A549 (cell line): ENCODE results near the gene WIZ. TPM values are rescaled to one million over a fixed set of nuclear protein-coding genes. Genes with fewer than 3 reads are reported as not detected.

Experiments
- ATAC-seq, 2 experiments: fragments of 200-7000 bp in 1 of 2; fragments of >200 bp in 1 of 2; cut with Nextera tagmentation in 1 of 2; cut with Tn5 transposase in 1 of 2; 3 replicates each; pipeline versions ENCODE4 v1.8.0 to v1.9.1; 2018 to 2020; ENCODE audit warnings: mild to moderate bottlenecking in 1 of 2, moderate library complexity in 1 of 2
- CTCF ChIA-PET: fragments of 300-600 bp; sonication (Branson Sonifier 250); formaldehyde crosslinking; extraction: SDS; loops from one replicate; lab custom pipeline; 2021; ENCODE audit warnings: antibody characterized with exemption, inconsistent platforms; lab: Yijun Ruan, JAX
- POLR2A ChIA-PET: fragments of 350-600 bp; formaldehyde crosslinking; extraction: SDS; loops from one replicate; lab custom pipeline; 2021; ENCODE audit warnings: antibody characterized with exemption, inconsistent platforms; lab: Yijun Ruan, JAX
- DNase-seq, 2 experiments: peaks; one replicate each; pipeline versions ENCODE4 v3.0.0 to v3.0.0-alpha.2; 2011 to 2016; ENCODE audit warnings: low read depth in 1 of 2, low spot score in 1 of 2
- FAIRE-seq: peaks from 2 replicates; lab custom pipeline; 2011; peaks lifted over from hg19 to GRCh38; lab: Jason Lieb, UNC
- H3K27ac ChIP-seq, 2 experiments: fragments of >200 bp; sonication (Bioruptor Twin); formaldehyde crosslinking; 3 replicates each; pipeline ENCODE4 v1.5.1; 2016 to 2017
- H3K4me1 ChIP-seq: fragments of >200 bp; sonication (Bioruptor Twin); formaldehyde crosslinking; 3 replicates; pipeline ENCODE4 v1.6.1; 2016
- H3K4me2 ChIP-seq: fragments of >200 bp; sonication (Bioruptor Twin); formaldehyde crosslinking; 3 replicates; pipeline ENCODE4 v1.6.1; 2016
- H3K4me3 ChIP-seq: fragments of >200 bp; sonication (Bioruptor Twin); formaldehyde crosslinking; 3 replicates; pipeline ENCODE4 v1.5.1; 2016
- H3K9me3 ChIP-seq: fragments of >200 bp; sonication (Bioruptor Twin); formaldehyde crosslinking; 3 replicates; pipeline ENCODE4 v1.6.1; 2016
- CBX8 ChIP-seq: fragments of 200-600 bp; sonication (generic); IDR thresholded peaks from 2 replicates; pipeline ENCODE4 v1.6.1; 2016
- CEBPB ChIP-seq, 2 experiments: fragments of >200 bp in 1 of 2; sonication (Bioruptor Twin) in 1 of 2; formaldehyde crosslinking in 1 of 2; IDR thresholded peaks; 2 replicates each; pipeline ENCODE4 v1.6.1; 2012 to 2016
- CHD4 ChIP-seq: fragments of 200-600 bp; sonication (generic); IDR thresholded peaks from 2 replicates; pipeline ENCODE4 v1.6.1; 2016; ENCODE audit warnings: antibody characterized with exemption, mild to moderate bottlenecking, borderline replicate concordance
- EHMT2 ChIP-seq: fragments of 200-600 bp; sonication (generic); IDR thresholded peaks from 2 replicates; pipeline ENCODE4 v1.6.1; 2016; ENCODE audit warnings: antibody characterized with exemption, low read depth, mild to moderate bottlenecking, moderate library complexity
- NFE2L2 ChIP-seq: fragments of 150-350 bp; conservative IDR thresholded peaks from 2 replicates; pipeline ENCODE4 v1.6.1; 2014; ENCODE audit warnings: low read length
- POLR2A ChIP-seq: IDR thresholded peaks from 2 replicates; pipeline ENCODE4 v1.6.1; 2012; ENCODE audit warnings: mild to moderate bottlenecking, low read length
- POLR2AphosphoS2 ChIP-seq: conservative IDR thresholded peaks from 2 replicates; pipeline ENCODE4 v1.6.1; 2012; ENCODE audit warnings: low read length, improper control_type of control experiment, inconsistent platforms
- RAD21 ChIP-seq, 2 experiments: fragments of >200 bp in 1 of 2; sonication (Bioruptor Twin) in 1 of 2; formaldehyde crosslinking in 1 of 2; IDR thresholded peaks in 1 of 2; conservative IDR thresholded peaks in 1 of 2; 2 replicates in 1 of 2; 3 replicates in 1 of 2; pipeline ENCODE4 v1.6.1; 2012 to 2018; ENCODE audit warnings: inconsistent platforms in 1 of 2
- RCOR1 ChIP-seq: fragments of 150-350 bp; IDR thresholded peaks from 2 replicates; pipeline ENCODE4 v1.6.1; 2014; ENCODE audit warnings: antibody characterized with exemption, low read length, low read depth
- RFX5 ChIP-seq: fragments of 450-650 bp; IDR thresholded peaks from 2 replicates; pipeline ENCODE4 v1.7.1; 2014; ENCODE audit warnings: antibody characterized with exemption, mild to moderate bottlenecking, moderate library complexity
- WGBS: methylation state at CpG from one replicate; pipeline ENCODE4 v1.1.6; 2017; ENCODE audit errors: missing lambda C conversion rate; 5-methylcytosine and 5-hydroxymethylcytosine counted together
- polyA plus RNA-seq, 4 experiments: library from polyadenylated mRNA; depleted of rRNA in 3 of 4; stranded (reverse); fragments of >200 nt; fragmentation: RNase III in 1 of 4; extraction: RNeasy Plus Mini Kit Qiagen cat#74134 plus additional on column Dnase treatment in 1 of 4; gene quantifications; 2 replicates in 3 of 4; 3 replicates in 1 of 4; pipeline ENCODE4 v1.2.3, GENCODE V29; 2011 to 2017
- TF ChIP-seq, protein P1 (sequence below): IDR thresholded peaks from 2 replicates; pipeline ENCODE4 v1.6.1; 2012; ENCODE audit warnings: low read depth, borderline replicate concordance
- TF ChIP-seq, protein P2 (sequence below): fragments of >200 bp; sonication (Bioruptor Twin); formaldehyde crosslinking; IDR thresholded peaks from 3 replicates; pipeline ENCODE4 v1.5.1; 2016
- TF ChIP-seq, protein P3 (sequence below): fragments of 250-450 bp; sonication (Bioruptor Pico); IDR thresholded peaks from 2 replicates; pipeline ENCODE4 v1.5.0; 2020; ENCODE audit warnings: low read depth, mild to moderate bottlenecking, moderate library complexity

The WIZ gene
- polyA plus RNA-seq, 2 of the 4 experiments (the other 2 are of a cell fraction): 3.7 to 15.1 TPM

DNA sequence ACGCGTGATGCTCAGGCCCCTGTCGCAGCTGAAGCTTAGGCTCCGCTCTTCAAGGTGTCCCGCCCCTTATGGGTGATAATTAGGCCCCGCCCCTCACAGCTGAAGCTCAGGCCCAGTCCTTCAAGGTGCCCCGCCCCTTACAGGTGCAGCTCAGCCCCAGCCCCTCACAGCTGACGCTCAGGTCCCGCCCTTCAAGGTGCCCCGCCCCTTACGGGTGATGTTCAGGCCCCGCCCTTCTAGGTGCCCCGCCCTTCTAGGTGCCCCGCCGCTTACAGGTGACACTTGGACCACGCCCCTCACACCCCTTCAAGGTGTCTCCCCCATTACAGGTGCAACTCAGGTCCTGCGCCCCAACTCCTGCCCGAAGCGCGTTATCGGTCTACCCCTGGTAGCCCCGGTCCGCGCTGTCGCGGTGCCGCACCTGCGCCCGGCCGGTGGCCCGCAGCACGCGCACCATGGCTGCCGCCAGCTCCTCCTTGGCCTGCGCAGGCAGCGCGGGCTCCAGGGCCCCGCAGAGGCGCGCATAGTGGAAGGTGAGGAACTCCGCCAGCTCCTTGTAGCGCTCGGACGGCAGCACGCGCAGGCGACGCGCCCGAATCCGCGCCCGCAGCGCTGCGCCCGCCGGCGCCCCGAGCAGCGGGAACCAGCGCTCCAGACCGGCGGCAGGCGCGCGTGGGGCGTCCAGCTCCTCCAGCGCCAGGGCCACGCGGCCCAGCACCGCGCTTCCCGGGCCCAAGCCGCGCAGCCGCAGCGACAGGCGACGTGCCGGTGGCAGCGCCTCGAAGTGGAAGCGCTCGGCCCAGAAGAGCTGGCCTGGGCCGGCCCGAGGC lies 7.3 kb upstream of the WIZ start:
- no CpG with 5 or more reads among the region's 86 CpGs for WGBS
- FAIRE-seq: no peak
- ATAC-seq: peak; percentile 27 to 32; a peak in 4 of 6 replicates
- no peak for TF ChIP-seq POLR2AphosphoS2
- TF ChIP-seq, protein P1, sequence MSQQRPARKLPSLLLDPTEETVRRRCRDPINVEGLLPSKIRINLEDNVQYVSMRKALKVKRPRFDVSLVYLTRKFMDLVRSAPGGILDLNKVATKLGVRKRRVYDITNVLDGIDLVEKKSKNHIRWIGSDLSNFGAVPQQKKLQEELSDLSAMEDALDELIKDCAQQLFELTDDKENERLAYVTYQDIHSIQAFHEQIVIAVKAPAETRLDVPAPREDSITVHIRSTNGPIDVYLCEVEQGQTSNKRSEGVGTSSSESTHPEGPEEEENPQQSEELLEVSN: 0 out of 2 replicates have a peak, but pooled peaks have one; percentile 46
- TF ChIP-seq, all 56 proteins: peak for 1
- no peaks in the 10 kb centered on the region for H3K4me1 ChIP-seq
- peak overlapping the region; percentile 50 for H3K4me3 ChIP-seq
- peak overlapping the region in 1 of 2 experiments; percentile 26; a peak in 1 of 6 replicates for H3K27ac ChIP-seq
- CTCF ChIA-PET: interaction anchor here (1.3 kb wide), 2 partner anchors 24 to 98 kb away, joined by 3 to 4 read pairs; no protein-coding TSS in a partner anchor
- POLR2A ChIA-PET: interaction anchor here (1.1 kb wide), 1 partner anchor 38 kb away, joined by 3 read pairs; the partner anchor contains the start of gene AKAP8L
- H3K9me3 ChIP-seq: no peaks in the 10 kb centered on the region
- peak in 1 of 2 experiments; percentile 30 for DNase-seq
- peak overlapping the region; percentile 97 for H3K4me2 ChIP-seq

DNA sequence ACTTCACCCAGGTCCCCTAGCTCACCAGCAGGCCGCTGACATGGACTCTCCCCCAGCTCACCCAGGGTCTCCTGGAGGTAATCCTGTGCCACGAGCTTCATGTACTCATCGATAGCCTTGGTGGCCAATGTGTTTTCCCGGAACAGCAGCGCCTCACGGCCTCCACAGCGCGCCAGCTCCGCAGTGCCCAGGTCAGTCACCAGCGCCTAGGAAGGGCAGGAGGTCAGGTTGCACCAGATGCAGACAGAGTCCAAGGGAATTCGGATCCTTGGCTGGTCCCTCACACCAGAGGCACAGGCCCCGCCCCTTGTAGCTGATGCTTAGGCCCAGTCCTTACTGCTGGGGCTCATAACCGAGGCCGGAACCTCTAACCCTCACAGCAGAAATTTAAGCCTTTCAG lies 6.7 kb upstream of the WIZ start:
- ATAC-seq (no peak), DNase-seq (no peak), FAIRE-seq (no peak)
- Histone ChIP-seq H3K4me1 (no peaks in the 10 kb centered on the region), H3K4me3 (peak overlapping the region; percentile 50; the same call in 1 of the 3 replicates), H3K4me2 (peak overlapping the region; percentile 97), H3K9me3 (no peaks in the 10 kb centered on the region), H3K27ac (no peak overlapping the region)
- CTCF ChIA-PET: interaction anchor here (0.5 to 1.3 kb wide), 3 partner anchors 23 to 365 kb away, joined by 3 to 4 read pairs (median 4); no protein-coding TSS in a partner anchor
- WGBS: no CpG with 5 or more reads among the region's 14 CpGs
- POLR2A ChIA-PET: interaction anchor here (1.1 kb wide), 1 partner anchor 38 kb away, joined by 3 read pairs; the partner anchor contains the start of gene AKAP8L
- TF ChIP-seq RCOR1: no peak

DNA sequence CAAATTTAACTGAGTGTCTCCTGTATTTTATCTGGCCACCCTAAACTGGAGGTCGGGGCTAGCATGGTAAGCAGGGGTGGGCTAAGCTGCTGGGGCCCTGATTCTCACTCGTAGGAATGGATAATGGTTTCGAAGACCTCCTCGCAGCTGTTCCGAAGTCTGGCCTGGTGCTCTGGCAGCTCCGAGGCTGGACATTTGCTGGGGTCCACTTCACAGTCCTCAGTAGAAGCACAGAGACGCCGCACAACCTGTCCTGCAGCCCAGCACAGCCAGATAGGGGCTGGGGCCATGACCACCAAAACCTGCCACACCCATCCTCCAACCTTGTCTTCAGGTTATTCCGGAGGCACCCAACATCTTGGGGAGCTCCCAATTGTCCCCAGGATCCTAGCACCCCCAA lies 6.2 kb upstream of the WIZ start:
- no peak overlapping the region for H3K27ac ChIP-seq
- no peak for ATAC-seq
- WGBS: 91% methylated on average over 5 of the region's 9 CpGs
- FAIRE-seq: no peak
- no peak overlapping the region for H3K4me3 ChIP-seq
- DNase-seq: no peak
- no peaks in the 10 kb centered on the region for H3K9me3 ChIP-seq
- H3K4me2 ChIP-seq: no peak overlapping the region; the same call in 2 of the 3 replicates
- no peaks in the 10 kb centered on the region for H3K4me1 ChIP-seq
- POLR2A ChIA-PET: no interaction called here
- CTCF ChIA-PET: interaction anchor here (0.5 to 1.3 kb wide), 3 partner anchors 22 to 365 kb away, joined by 3 to 4 read pairs (median 4); no protein-coding TSS in a partner anchor
- TF ChIP-seq RAD21 (conservative IDR thresholded peaks at IDR 0.05 in 1 of 2, IDR thresholded peaks at IDR 0.05 in 1 of 2): no peak
- no peak for TF ChIP-seq CEBPB (IDR thresholded peaks at IDR 0.05)
- TF ChIP-seq, protein P2, sequence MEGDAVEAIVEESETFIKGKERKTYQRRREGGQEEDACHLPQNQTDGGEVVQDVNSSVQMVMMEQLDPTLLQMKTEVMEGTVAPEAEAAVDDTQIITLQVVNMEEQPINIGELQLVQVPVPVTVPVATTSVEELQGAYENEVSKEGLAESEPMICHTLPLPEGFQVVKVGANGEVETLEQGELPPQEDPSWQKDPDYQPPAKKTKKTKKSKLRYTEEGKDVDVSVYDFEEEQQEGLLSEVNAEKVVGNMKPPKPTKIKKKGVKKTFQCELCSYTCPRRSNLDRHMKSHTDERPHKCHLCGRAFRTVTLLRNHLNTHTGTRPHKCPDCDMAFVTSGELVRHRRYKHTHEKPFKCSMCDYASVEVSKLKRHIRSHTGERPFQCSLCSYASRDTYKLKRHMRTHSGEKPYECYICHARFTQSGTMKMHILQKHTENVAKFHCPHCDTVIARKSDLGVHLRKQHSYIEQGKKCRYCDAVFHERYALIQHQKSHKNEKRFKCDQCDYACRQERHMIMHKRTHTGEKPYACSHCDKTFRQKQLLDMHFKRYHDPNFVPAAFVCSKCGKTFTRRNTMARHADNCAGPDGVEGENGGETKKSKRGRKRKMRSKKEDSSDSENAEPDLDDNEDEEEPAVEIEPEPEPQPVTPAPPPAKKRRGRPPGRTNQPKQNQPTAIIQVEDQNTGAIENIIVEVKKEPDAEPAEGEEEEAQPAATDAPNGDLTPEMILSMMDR: no peak
- TF ChIP-seq EHMT2: no peak
- no peak for TF ChIP-seq NFE2L2
- TF ChIP-seq CBX8: no peak
- TF ChIP-seq CHD4: no peak
- TF ChIP-seq, protein P3, sequence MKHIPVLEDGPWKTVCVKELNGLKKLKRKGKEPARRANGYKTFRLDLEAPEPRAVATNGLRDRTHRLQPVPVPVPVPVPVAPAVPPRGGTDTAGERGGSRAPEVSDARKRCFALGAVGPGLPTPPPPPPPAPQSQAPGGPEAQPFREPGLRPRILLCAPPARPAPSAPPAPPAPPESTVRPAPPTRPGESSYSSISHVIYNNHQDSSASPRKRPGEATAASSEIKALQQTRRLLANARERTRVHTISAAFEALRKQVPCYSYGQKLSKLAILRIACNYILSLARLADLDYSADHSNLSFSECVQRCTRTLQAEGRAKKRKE (CRISPR knock-in tag): no peak
- no peak for TF ChIP-seq POLR2A
- TF ChIP-seq RFX5: no peak
- TF ChIP-seq, all 56 proteins: peak for 0
